ENCODE measurements around the gene REEP2.

DNA sequence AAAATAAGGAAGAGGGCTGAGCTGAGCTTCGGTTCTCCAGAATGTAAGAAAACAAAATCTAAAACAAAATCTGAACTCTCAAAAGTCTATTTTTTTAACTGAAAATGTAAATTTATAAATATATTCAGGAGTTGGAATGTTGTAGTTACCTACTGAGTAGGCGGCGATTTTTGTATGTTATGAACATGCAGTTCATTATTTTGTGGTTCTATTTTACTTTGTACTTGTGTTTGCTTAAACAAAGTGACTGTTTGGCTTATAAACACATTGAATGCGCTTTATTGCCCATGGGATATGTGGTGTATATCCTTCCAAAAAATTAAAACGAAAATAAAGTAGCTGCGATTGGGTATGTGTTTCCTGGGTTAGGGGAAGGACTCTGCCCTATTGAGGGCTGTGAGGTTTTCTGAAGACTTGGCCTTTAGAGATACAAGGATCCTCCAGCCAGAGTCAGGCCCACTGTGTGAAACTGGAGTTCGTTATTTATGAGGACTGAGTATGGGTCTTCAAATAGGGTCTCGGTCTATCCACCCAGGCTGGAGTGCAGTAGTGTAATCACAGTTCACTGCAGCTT lies 30.2 kb downstream of the REEP2 start:
- TF ChIP-seq, protein P1, sequence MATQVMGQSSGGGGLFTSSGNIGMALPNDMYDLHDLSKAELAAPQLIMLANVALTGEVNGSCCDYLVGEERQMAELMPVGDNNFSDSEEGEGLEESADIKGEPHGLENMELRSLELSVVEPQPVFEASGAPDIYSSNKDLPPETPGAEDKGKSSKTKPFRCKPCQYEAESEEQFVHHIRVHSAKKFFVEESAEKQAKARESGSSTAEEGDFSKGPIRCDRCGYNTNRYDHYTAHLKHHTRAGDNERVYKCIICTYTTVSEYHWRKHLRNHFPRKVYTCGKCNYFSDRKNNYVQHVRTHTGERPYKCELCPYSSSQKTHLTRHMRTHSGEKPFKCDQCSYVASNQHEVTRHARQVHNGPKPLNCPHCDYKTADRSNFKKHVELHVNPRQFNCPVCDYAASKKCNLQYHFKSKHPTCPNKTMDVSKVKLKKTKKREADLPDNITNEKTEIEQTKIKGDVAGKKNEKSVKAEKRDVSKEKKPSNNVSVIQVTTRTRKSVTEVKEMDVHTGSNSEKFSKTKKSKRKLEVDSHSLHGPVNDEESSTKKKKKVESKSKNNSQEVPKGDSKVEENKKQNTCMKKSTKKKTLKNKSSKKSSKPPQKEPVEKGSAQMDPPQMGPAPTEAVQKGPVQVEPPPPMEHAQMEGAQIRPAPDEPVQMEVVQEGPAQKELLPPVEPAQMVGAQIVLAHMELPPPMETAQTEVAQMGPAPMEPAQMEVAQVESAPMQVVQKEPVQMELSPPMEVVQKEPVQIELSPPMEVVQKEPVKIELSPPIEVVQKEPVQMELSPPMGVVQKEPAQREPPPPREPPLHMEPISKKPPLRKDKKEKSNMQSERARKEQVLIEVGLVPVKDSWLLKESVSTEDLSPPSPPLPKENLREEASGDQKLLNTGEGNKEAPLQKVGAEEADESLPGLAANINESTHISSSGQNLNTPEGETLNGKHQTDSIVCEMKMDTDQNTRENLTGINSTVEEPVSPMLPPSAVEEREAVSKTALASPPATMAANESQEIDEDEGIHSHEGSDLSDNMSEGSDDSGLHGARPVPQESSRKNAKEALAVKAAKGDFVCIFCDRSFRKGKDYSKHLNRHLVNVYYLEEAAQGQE (IDR thresholded peaks at IDR 0.05): no peak
- TF ChIP-seq, protein P2, sequence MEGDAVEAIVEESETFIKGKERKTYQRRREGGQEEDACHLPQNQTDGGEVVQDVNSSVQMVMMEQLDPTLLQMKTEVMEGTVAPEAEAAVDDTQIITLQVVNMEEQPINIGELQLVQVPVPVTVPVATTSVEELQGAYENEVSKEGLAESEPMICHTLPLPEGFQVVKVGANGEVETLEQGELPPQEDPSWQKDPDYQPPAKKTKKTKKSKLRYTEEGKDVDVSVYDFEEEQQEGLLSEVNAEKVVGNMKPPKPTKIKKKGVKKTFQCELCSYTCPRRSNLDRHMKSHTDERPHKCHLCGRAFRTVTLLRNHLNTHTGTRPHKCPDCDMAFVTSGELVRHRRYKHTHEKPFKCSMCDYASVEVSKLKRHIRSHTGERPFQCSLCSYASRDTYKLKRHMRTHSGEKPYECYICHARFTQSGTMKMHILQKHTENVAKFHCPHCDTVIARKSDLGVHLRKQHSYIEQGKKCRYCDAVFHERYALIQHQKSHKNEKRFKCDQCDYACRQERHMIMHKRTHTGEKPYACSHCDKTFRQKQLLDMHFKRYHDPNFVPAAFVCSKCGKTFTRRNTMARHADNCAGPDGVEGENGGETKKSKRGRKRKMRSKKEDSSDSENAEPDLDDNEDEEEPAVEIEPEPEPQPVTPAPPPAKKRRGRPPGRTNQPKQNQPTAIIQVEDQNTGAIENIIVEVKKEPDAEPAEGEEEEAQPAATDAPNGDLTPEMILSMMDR (IDR thresholded peaks at IDR 0.05; ENCODE audit: low read depth, low read length, missing input control): no peak
- TF ChIP-seq, protein P3, sequence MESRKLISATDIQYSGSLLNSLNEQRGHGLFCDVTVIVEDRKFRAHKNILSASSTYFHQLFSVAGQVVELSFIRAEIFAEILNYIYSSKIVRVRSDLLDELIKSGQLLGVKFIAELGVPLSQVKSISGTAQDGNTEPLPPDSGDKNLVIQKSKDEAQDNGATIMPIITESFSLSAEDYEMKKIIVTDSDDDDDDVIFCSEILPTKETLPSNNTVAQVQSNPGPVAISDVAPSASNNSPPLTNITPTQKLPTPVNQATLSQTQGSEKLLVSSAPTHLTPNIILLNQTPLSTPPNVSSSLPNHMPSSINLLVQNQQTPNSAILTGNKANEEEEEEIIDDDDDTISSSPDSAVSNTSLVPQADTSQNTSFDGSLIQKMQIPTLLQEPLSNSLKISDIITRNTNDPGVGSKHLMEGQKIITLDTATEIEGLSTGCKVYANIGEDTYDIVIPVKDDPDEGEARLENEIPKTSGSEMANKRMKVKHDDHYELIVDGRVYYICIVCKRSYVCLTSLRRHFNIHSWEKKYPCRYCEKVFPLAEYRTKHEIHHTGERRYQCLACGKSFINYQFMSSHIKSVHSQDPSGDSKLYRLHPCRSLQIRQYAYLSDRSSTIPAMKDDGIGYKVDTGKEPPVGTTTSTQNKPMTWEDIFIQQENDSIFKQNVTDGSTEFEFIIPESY (IDR thresholded peaks at IDR 0.05): no peak
- no peak for TF ChIP-seq EGR1 (IDR thresholded peaks at IDR 0.05; ENCODE audit: low read depth in 2 of 2)
- TF ChIP-seq, protein P4, sequence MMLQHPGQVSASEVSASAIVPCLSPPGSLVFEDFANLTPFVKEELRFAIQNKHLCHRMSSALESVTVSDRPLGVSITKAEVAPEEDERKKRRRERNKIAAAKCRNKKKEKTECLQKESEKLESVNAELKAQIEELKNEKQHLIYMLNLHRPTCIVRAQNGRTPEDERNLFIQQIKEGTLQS (IDR thresholded peaks at IDR 0.05): no peak
- no peak for TF ChIP-seq TAF1 (conservative IDR thresholded peaks at IDR 0.05)
- TF ChIP-seq, protein P5, sequence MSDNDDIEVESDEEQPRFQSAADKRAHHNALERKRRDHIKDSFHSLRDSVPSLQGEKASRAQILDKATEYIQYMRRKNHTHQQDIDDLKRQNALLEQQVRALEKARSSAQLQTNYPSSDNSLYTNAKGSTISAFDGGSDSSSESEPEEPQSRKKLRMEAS (IDR thresholded peaks at IDR 0.05): no peak
- no peak for TF ChIP-seq GABPA (IDR thresholded peaks at IDR 0.05 in 1 of 2, conservative IDR thresholded peaks at IDR 0.05 in 1 of 2)
- TF ChIP-seq RAD21 (IDR thresholded peaks at IDR 0.05): no peak

Data from liver (tissue), 3 donors.